ENCODE measurements around the gene CHRND. TPM values are rescaled to one million over a fixed set of nuclear protein-coding genes. Genes with fewer than 3 reads are reported as not detected.

Gene CHRND
- polyA plus RNA-seq, 1 donor from 2014 or later, result not detected

- Histone ChIP-seq H3K9ac (ENCODE audit: low read length) (peak overlapping the region; percentile 45), H3K9me2 (ENCODE audit: insufficient read depth, low read length) (no peaks in the 10 kb centered on the region), H3K4me2 (ENCODE audit: low read length) (peak overlapping the region; percentile 19), H3K27me3 (ENCODE audit: insufficient read depth, low read depth, low read length) (peaks cover 28% of the 10 kb centered on the region), H3K27ac (ENCODE audit: low read length) (no peak overlapping the region), H2AFZ (ENCODE audit: low read depth, low read length) (no peak overlapping the region), H3F3A (ENCODE audit: insufficient read depth, low read length, poor library complexity, severe bottlenecking) (no peaks in the 10 kb centered on the region), H3K36me3 (ENCODE audit: insufficient read depth, low read length) (no peaks in the 10 kb centered on the region), H3K9me3 (ENCODE audit: low read length) (no peaks in the 10 kb centered on the region), H3K4me3 (ENCODE audit: low read length) (peak overlapping the region; percentile 60), H3K79me2 (replicated peaks; ENCODE audit: insufficient read depth, low read length) (no peaks in the 10 kb centered on the region), H4K20me1 (ENCODE audit: insufficient read depth) (no peaks in the 10 kb centered on the region)
- TF ChIP-seq EP300 (conservative IDR thresholded peaks at IDR 0.05; ENCODE audit: poor library complexity, severe bottlenecking) (no peak), RAD21 (conservative IDR thresholded peaks at IDR 0.05) (no peak), TAF1 (IDR thresholded peaks at IDR 0.05; ENCODE audit: low read depth) (no peak), POLR2AphosphoS5 (IDR thresholded peaks at IDR 0.05) (no peak), MXI1 (conservative IDR thresholded peaks at IDR 0.05; ENCODE audit: poor library complexity, severe bottlenecking) (no peak), SMC3 (conservative IDR thresholded peaks at IDR 0.05; ENCODE audit: poor library complexity) (no peak), EZH2 (IDR thresholded peaks at IDR 0.05; ENCODE audit: borderline replicate concordance, insufficient read depth, low read length, poor library complexity, severe bottlenecking) (no peak)
- TF ChIP-seq, protein P1, sequence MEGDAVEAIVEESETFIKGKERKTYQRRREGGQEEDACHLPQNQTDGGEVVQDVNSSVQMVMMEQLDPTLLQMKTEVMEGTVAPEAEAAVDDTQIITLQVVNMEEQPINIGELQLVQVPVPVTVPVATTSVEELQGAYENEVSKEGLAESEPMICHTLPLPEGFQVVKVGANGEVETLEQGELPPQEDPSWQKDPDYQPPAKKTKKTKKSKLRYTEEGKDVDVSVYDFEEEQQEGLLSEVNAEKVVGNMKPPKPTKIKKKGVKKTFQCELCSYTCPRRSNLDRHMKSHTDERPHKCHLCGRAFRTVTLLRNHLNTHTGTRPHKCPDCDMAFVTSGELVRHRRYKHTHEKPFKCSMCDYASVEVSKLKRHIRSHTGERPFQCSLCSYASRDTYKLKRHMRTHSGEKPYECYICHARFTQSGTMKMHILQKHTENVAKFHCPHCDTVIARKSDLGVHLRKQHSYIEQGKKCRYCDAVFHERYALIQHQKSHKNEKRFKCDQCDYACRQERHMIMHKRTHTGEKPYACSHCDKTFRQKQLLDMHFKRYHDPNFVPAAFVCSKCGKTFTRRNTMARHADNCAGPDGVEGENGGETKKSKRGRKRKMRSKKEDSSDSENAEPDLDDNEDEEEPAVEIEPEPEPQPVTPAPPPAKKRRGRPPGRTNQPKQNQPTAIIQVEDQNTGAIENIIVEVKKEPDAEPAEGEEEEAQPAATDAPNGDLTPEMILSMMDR (IDR thresholded peaks at IDR 0.05; ENCODE audit: poor library complexity, severe bottlenecking), result no peak
- TF ChIP-seq, protein P2, sequence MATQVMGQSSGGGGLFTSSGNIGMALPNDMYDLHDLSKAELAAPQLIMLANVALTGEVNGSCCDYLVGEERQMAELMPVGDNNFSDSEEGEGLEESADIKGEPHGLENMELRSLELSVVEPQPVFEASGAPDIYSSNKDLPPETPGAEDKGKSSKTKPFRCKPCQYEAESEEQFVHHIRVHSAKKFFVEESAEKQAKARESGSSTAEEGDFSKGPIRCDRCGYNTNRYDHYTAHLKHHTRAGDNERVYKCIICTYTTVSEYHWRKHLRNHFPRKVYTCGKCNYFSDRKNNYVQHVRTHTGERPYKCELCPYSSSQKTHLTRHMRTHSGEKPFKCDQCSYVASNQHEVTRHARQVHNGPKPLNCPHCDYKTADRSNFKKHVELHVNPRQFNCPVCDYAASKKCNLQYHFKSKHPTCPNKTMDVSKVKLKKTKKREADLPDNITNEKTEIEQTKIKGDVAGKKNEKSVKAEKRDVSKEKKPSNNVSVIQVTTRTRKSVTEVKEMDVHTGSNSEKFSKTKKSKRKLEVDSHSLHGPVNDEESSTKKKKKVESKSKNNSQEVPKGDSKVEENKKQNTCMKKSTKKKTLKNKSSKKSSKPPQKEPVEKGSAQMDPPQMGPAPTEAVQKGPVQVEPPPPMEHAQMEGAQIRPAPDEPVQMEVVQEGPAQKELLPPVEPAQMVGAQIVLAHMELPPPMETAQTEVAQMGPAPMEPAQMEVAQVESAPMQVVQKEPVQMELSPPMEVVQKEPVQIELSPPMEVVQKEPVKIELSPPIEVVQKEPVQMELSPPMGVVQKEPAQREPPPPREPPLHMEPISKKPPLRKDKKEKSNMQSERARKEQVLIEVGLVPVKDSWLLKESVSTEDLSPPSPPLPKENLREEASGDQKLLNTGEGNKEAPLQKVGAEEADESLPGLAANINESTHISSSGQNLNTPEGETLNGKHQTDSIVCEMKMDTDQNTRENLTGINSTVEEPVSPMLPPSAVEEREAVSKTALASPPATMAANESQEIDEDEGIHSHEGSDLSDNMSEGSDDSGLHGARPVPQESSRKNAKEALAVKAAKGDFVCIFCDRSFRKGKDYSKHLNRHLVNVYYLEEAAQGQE (IDR thresholded peaks at IDR 0.05; ENCODE audit: borderline replicate concordance), result no peak
These were observed 3.1 kb upstream of the CHRND start for GRCh38 chr2:232522623-232523401.

DNA sequence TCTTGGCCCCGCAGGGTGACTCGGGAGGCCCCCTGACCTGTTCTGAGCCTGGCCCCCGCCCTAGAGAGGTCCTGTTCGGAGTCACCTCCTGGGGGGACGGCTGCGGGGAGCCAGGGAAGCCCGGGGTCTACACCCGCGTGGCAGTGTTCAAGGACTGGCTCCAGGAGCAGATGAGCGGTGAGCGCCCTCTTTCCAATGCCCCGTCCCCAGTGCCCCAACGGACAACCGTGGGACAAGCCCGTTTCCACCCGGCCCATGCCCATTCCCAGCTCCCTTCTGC is 2.6 kb upstream of the CHRND start:
- Histone ChIP-seq H3K9me2 (ENCODE audit: insufficient read depth, low read length) (no peaks in the 10 kb centered on the region), H3K9ac (ENCODE audit: low read length) (no peak overlapping the region), H3K9me3 (ENCODE audit: low read length) (no peaks in the 10 kb centered on the region), H3K27ac (ENCODE audit: low read length) (no peak overlapping the region), H3K4me3 (ENCODE audit: low read length) (peak overlapping the region; percentile 68), H3K27me3 (ENCODE audit: insufficient read depth, low read depth, low read length) (peaks cover 28% of the 10 kb centered on the region), H4K20me1 (ENCODE audit: insufficient read depth) (no peaks in the 10 kb centered on the region), H3F3A (ENCODE audit: insufficient read depth, low read length, poor library complexity, severe bottlenecking) (no peaks in the 10 kb centered on the region), H3K36me3 (ENCODE audit: insufficient read depth, low read length) (no peaks in the 10 kb centered on the region), H3K79me2 (replicated peaks; ENCODE audit: insufficient read depth, low read length) (no peaks in the 10 kb centered on the region), H2AFZ (ENCODE audit: low read depth, low read length) (no peak overlapping the region), H3K4me2 (ENCODE audit: low read length) (no peak overlapping the region)
- no peak for TF ChIP-seq TAF1 (IDR thresholded peaks at IDR 0.05; ENCODE audit: low read depth)
- no peak for TF ChIP-seq RAD21 (conservative IDR thresholded peaks at IDR 0.05)
- no peak for TF ChIP-seq EP300 (conservative IDR thresholded peaks at IDR 0.05; ENCODE audit: poor library complexity, severe bottlenecking)
- no peak for TF ChIP-seq MXI1 (conservative IDR thresholded peaks at IDR 0.05; ENCODE audit: poor library complexity, severe bottlenecking)
- TF ChIP-seq POLR2AphosphoS5 (IDR thresholded peaks at IDR 0.05), result no peak
- TF ChIP-seq, protein P2 (IDR thresholded peaks at IDR 0.05; ENCODE audit: borderline replicate concordance), result no peak
- no peak for TF ChIP-seq EZH2 (IDR thresholded peaks at IDR 0.05; ENCODE audit: borderline replicate concordance, insufficient read depth, low read length, poor library complexity, severe bottlenecking)
- TF ChIP-seq, protein P1 (IDR thresholded peaks at IDR 0.05; ENCODE audit: poor library complexity, severe bottlenecking), result no peak
- TF ChIP-seq SMC3 (conservative IDR thresholded peaks at IDR 0.05; ENCODE audit: poor library complexity), result no peak

Data from neural cell (in vitro differentiated cells).